Keratinocyte (primary cell): Measurements from ENCODE around the gene SLC38A3. TPM values are rescaled to one million over a fixed set of nuclear protein-coding genes. Genes with fewer than 3 reads are reported as not detected.

Source experiments
- DNase-seq: peaks from one replicate; pipeline ENCODE4 v3.0.0-alpha.2; 2011; ENCODE audit warnings: low read depth, missing footprints, low spot score
- FAIRE-seq: peaks from 2 replicates; lab custom pipeline; 2011; peaks lifted over from hg19 to GRCh38; lab: Jason Lieb, UNC
- H2AFZ ChIP-seq: 2 replicates; pipeline ENCODE4 v1.6.0; 2012; ENCODE audit warnings: low read length, control low read depth, inconsistent platforms; ENCODE audit not compliant: control insufficient read depth
- H3K27ac ChIP-seq: 2 replicates; pipeline ENCODE4 v1.5.1; 2011; ENCODE audit warnings: low read length; ENCODE audit not compliant: control insufficient read depth, insufficient read depth
- H3K27me3 ChIP-seq: 3 replicates; pipeline ENCODE4 v1.6.0; 2011; ENCODE audit warnings: low read length; ENCODE audit not compliant: control insufficient read depth, insufficient read depth; ENCODE audit errors: extremely low read depth
- H3K36me3 ChIP-seq, 2 experiments: 2 replicates in 1 of 2; 3 replicates in 1 of 2; pipeline ENCODE4 v1.5.1; 2011; ENCODE audit warnings: low read length in 2 of 2, mild to moderate bottlenecking in 1 of 2; ENCODE audit not compliant: control insufficient read depth in 2 of 2, insufficient read depth in 2 of 2; ENCODE audit errors: extremely low read depth in 1 of 2
- H3K4me1 ChIP-seq: 3 replicates; pipeline ENCODE4 v1.5.1; 2011; ENCODE audit warnings: low read length; ENCODE audit not compliant: control insufficient read depth, insufficient read depth; ENCODE audit errors: extremely low read depth
- H3K4me2 ChIP-seq: 3 replicates; pipeline ENCODE4 v1.6.0; 2011; ENCODE audit warnings: low read depth, low read length; ENCODE audit not compliant: control insufficient read depth, insufficient read depth; ENCODE audit errors: extremely low read depth
- H3K4me3 ChIP-seq, 3 experiments: fragments of 200-600 bp in 1 of 3; sonication (generic) in 1 of 3; 2 replicates in 2 of 3; 3 replicates in 1 of 3; pipeline ENCODE4 v1.5.1; 2011 to 2016; ENCODE audit warnings: low read length in 3 of 3, mild to moderate bottlenecking in 3 of 3, control low read depth in 2 of 3, inconsistent platforms in 1 of 3, low read depth in 1 of 3, mixed read lengths in 1 of 3, mixed run types in 1 of 3, moderate library complexity in 1 of 3; ENCODE audit not compliant: control insufficient read depth in 2 of 3, insufficient read depth in 2 of 3; ENCODE audit errors: extremely low read depth in 1 of 3
- H3K79me2 ChIP-seq: 2 replicates; pipeline ENCODE4 v1.6.0; 2012; ENCODE audit warnings: low read length; ENCODE audit not compliant: control insufficient read depth, insufficient read depth
- H3K9ac ChIP-seq: 3 replicates; pipeline ENCODE4 v1.6.0; 2011; ENCODE audit warnings: low read length; ENCODE audit not compliant: control insufficient read depth, insufficient read depth; ENCODE audit errors: extremely low read depth
- H3K9me1 ChIP-seq: 3 replicates; pipeline ENCODE4 v1.6.0; 2011; ENCODE audit warnings: low read length; ENCODE audit not compliant: control insufficient read depth, insufficient read depth; ENCODE audit errors: extremely low read depth
- H3K9me3 ChIP-seq: 2 replicates; pipeline ENCODE4 v1.5.1; 2012; ENCODE audit warnings: low read depth, low read length; ENCODE audit not compliant: control insufficient read depth
- H4K20me1 ChIP-seq: 3 replicates; pipeline ENCODE4 v1.6.0; 2011; ENCODE audit warnings: low read length; ENCODE audit not compliant: control insufficient read depth, insufficient read depth; ENCODE audit errors: extremely low read depth
- CTCF ChIP-seq, 3 experiments: IDR thresholded peaks in 1 of 3; conservative IDR thresholded peaks in 1 of 3; optimal IDR thresholded peaks in 1 of 3; 2 replicates in 2 of 3; 3 replicates in 1 of 3; pipeline versions ENCODE3 to v1.5.1; 2011; ENCODE audit warnings: low read length in 3 of 3, mild to moderate bottlenecking in 3 of 3, moderate library complexity in 2 of 3, control low read depth in 1 of 3, inconsistent platforms in 1 of 3; ENCODE audit not compliant: insufficient read depth in 2 of 3; ENCODE audit errors: extremely low read depth in 1 of 3
- EZH2 ChIP-seq: IDR thresholded peaks from one replicate; pipeline ENCODE4 v1.6.1; 2012; ENCODE audit warnings: inconsistent platforms, mild to moderate bottlenecking, low read length, moderate library complexity
- dilution Hi-C: fragments of 300-500 bp; cut with MboI; formaldehyde crosslinking; loops from one replicate; pipeline ENCODE4 v1.7.0; 2020; ENCODE audit warnings: low sequenced_read_pairs; ENCODE audit not compliant: extremely low pct_ligation_motif_present
- polyA plus RNA-seq, 5 experiments: library from polyadenylated mRNA; depleted of rRNA in 3 of 5; stranded (reverse) in 3 of 5; stranded (forward) in 1 of 5; unstranded in 1 of 5; fragments of >200 nt; gene quantifications; 1 replicate in 1 of 5; 2 replicates in 3 of 5; 3 replicates in 1 of 5; pipeline versions ENCODE4 v1.2.1 to v1.2.3, GENCODE V29; 2011 to 2012; ENCODE audit warnings: missing spikeins in 2 of 5, low read depth in 1 of 5, low replicate concordance in 1 of 5

SLC38A3 gene
- polyA plus RNA-seq, 1 donor (not counting 4 experiments of a cell fraction or from before 2014, with no cell fraction given) = not detected

GRCh38 chr3:50183755-50184154, 21.3 kb upstream of the SLC38A3 start:
- Histone ChIP-seq H4K20me1 (peaks cover 3% of the 10 kb centered on the region), H2AFZ (no peak overlapping the region), H3K36me3 (peaks cover 57% of the 10 kb centered on the region in 2 experiments), H3K79me2 (no peaks in the 10 kb centered on the region), H3K9me1 (no peaks in the 10 kb centered on the region), H3K27ac (no peak overlapping the region), H3K9ac (no peak overlapping the region), H3K27me3 (no peaks in the 10 kb centered on the region), H3K9me3 (no peaks in the 10 kb centered on the region), H3K4me2 (no peak overlapping the region), H3K4me3 (no peak overlapping the region), H3K4me1 (no peaks in the 10 kb centered on the region)
- DNase-seq (no peak), FAIRE-seq (no peak)
- no peak for TF ChIP-seq CTCF (optimal IDR thresholded peaks at IDR 0.05 in 1 of 3, IDR thresholded peaks at IDR 0.05 in 1 of 3, conservative IDR thresholded peaks at IDR 0.05 in 1 of 3; ENCODE audit: extremely low read depth in 1 of 3, insufficient read depth in 2 of 3, low read length in 3 of 3)
- dilution Hi-C loops = no loop called here

GRCh38 chr3:50184242-50184978, 20.7 kb upstream of the SLC38A3 start:
- H3K4me1 ChIP-seq = no peaks in the 10 kb centered on the region
- no peak for FAIRE-seq
- no peak overlapping the region for H3K4me2 ChIP-seq
- no peak overlapping the region for H3K9ac ChIP-seq
- dilution Hi-C loops = no loop called here
- no peaks in the 10 kb centered on the region for H3K79me2 ChIP-seq
- H3K4me3 ChIP-seq = no peak overlapping the region
- peaks cover 56 to 57% of the 10 kb centered on the region in 2 experiments for H3K36me3 ChIP-seq
- H3K27ac ChIP-seq = no peak overlapping the region
- H3K9me1 ChIP-seq = no peaks in the 10 kb centered on the region
- peaks cover 6% of the 10 kb centered on the region for H4K20me1 ChIP-seq
- no peak for DNase-seq
- H3K27me3 ChIP-seq = no peaks in the 10 kb centered on the region
- H3K9me3 ChIP-seq = no peaks in the 10 kb centered on the region
- no peak for TF ChIP-seq CTCF (optimal IDR thresholded peaks at IDR 0.05 in 1 of 3, IDR thresholded peaks at IDR 0.05 in 1 of 3, conservative IDR thresholded peaks at IDR 0.05 in 1 of 3; ENCODE audit: extremely low read depth in 1 of 3, insufficient read depth in 2 of 3, low read length in 3 of 3)
- TF ChIP-seq EZH2 = no peak
- no peak overlapping the region for H2AFZ ChIP-seq
